CD4-positive, alpha-beta memory T cell (primary cell): ENCODE results near the gene ADGRL3. TPM values are rescaled to one million over a fixed set of nuclear protein-coding genes. Genes with fewer than 3 reads are reported as not detected.
"Not testable (repeated sequence)": the region's sequence is repeated elsewhere in the genome, so short reads cannot be mapped to it uniquely, and the experiment has no call there.

ENCODE experiments used
- CTCF ChIA-PET: fragments of 350-600 bp; sonication (Branson Sonifier 250); formaldehyde crosslinking; loops from one replicate; lab custom pipeline; 2021; ENCODE audit warnings: inconsistent platforms; ENCODE audit not compliant: partially characterized antibody; lab: Charles Lee
- POLR2A ChIA-PET: fragments of 350-600 bp; sonication (Branson Sonifier 250); formaldehyde crosslinking; loops from one replicate; lab custom pipeline; 2021; ENCODE audit not compliant: partially characterized antibody; lab: Charles Lee
- DNase-seq, 5 donors: peaks; one replicate each; pipeline versions ENCODE4 v3.0.0 to v3.0.0-alpha.2; 2020 to 2022; ENCODE audit warnings: mixed read lengths in 1 of 5
- H3K27ac ChIP-seq: one replicate; pipeline ENCODE4 v1.7.0; 2013; ENCODE audit warnings: low read depth, low read length
- H3K27me3 ChIP-seq: 2 replicates; pipeline ENCODE4 v1.7.0; 2013; ENCODE audit warnings: mild to moderate bottlenecking, low read length, moderate library complexity; ENCODE audit not compliant: insufficient read depth
- H3K36me3 ChIP-seq: 2 replicates; pipeline ENCODE4 v1.7.0; 2013; ENCODE audit warnings: mild to moderate bottlenecking, low read length, moderate library complexity; ENCODE audit not compliant: insufficient read depth
- H3K4me1 ChIP-seq: 2 replicates; pipeline ENCODE4 v1.7.0; 2013; ENCODE audit warnings: mild to moderate bottlenecking, low read length, moderate library complexity; ENCODE audit not compliant: insufficient read depth
- H3K4me3 ChIP-seq, 2 donors: one replicate each; pipeline ENCODE4 v1.7.0; 2013; ENCODE audit warnings: low read length in 2 of 2, mild to moderate bottlenecking in 1 of 2
- H3K9me3 ChIP-seq, 2 donors: one replicate each; pipeline ENCODE4 v1.7.0; 2013; ENCODE audit warnings: low read length in 2 of 2, control low read depth in 1 of 2; ENCODE audit not compliant: control insufficient read depth in 1 of 2
- H3K27ac Mint-ChIP-seq, 7 donors: one replicate each; pipeline ENCODE4 v1.8.0; 2020 to 2021; ENCODE audit warnings: mixed read lengths in 7 of 7, mild to moderate bottlenecking in 6 of 7, inconsistent platforms in 3 of 7, moderate library complexity in 3 of 7
- H3K27me3 Mint-ChIP-seq, 2 donors: one replicate each; pipeline ENCODE4 v1.8.0; 2020 to 2021; ENCODE audit warnings: mixed read lengths in 2 of 2
- H3K36me3 Mint-ChIP-seq, 2 donors: one replicate each; pipeline ENCODE4 v1.8.0; 2020 to 2021; ENCODE audit warnings: mixed read lengths in 2 of 2, inconsistent platforms in 1 of 2, mild to moderate bottlenecking in 1 of 2
- H3K4me1 Mint-ChIP-seq, 4 donors: one replicate each; pipeline ENCODE4 v1.8.0; 2020 to 2021; ENCODE audit warnings: mixed read lengths in 4 of 4, mild to moderate bottlenecking in 1 of 4
- H3K4me3 Mint-ChIP-seq, 8 donors: one replicate each; pipeline ENCODE4 v1.8.0; 2020 to 2021; ENCODE audit warnings: mixed read lengths in 8 of 8, mild to moderate bottlenecking in 7 of 8, moderate library complexity in 6 of 8, inconsistent platforms in 3 of 8
- H3K9me3 Mint-ChIP-seq, 8 donors: one replicate each; pipeline ENCODE4 v1.8.0; 2020 to 2021; ENCODE audit warnings: mixed read lengths in 8 of 8, mild to moderate bottlenecking in 5 of 8, inconsistent platforms in 3 of 8, moderate library complexity in 1 of 8
- intact Hi-C: fragments of 100-400 bp; cut with micrococcal nuclease; formaldehyde crosslinking; loops from one replicate; pipeline ENCODE4 v1.15.1; 2023
- polyA plus RNA-seq, 2 donors: library from polyadenylated mRNA; unstranded; fragments of 300-500 nt; fragmentation: Illumina TruSeq; gene quantifications; one replicate each; pipeline ENCODE4 v1.2.3, GENCODE V29; 2021
- total RNA-seq, 2 experiments: library from RNA; stranded (reverse); gene quantifications; one replicate each; pipeline ENCODE4 v1.2.3, GENCODE V29; 2021

ADGRL3 gene
- total and polyA plus RNA-seq, 4 experiments from 2014 or later: not detected

DNA sequence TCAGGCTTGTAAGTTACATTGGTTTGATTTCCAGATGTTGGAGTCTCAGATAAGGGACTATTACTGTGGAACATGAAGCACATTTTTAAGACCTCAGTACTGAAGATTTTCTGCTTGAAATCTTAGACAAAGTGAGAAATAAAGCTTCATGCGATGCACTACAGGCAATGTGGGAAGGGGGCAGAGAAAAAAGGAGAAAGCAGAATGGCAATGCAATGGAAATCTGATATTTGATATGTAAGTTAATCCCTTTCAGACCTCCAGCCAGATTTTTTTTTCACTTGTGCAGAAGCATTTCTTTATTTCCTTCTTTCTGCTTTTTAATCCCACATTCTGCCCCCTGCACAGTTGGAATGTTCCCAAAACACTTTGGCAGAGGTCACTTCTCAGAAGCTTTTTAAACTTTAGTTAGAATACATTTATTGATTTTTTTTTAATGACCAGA is 174.3 kb downstream of the ADGRL3 start:
- Mint-ChIP-seq H3K27ac (no peak overlapping the region), H3K9me3 (peaks cover 0 to 15% (median 7%) of the 10 kb centered on the region in 8 donors), H3K36me3 (no peaks in the 10 kb centered on the region), H3K27me3 (no peaks in the 10 kb centered on the region), H3K4me3 (no peak overlapping the region), H3K4me1 (no peaks in the 10 kb centered on the region)
- intact Hi-C loops: no loop called here
- H3K9me3 ChIP-seq: no peaks in the 10 kb centered on the region
- no peaks in the 10 kb centered on the region for H3K4me1 ChIP-seq
- POLR2A ChIA-PET: no interaction called here
- H3K27me3 ChIP-seq: no peaks in the 10 kb centered on the region
- DNase-seq: no peak
- H3K36me3 ChIP-seq: no peaks in the 10 kb centered on the region
- no peak overlapping the region for H3K27ac ChIP-seq
- H3K4me3 ChIP-seq: no peak overlapping the region
- CTCF ChIA-PET: no interaction called here

DNA sequence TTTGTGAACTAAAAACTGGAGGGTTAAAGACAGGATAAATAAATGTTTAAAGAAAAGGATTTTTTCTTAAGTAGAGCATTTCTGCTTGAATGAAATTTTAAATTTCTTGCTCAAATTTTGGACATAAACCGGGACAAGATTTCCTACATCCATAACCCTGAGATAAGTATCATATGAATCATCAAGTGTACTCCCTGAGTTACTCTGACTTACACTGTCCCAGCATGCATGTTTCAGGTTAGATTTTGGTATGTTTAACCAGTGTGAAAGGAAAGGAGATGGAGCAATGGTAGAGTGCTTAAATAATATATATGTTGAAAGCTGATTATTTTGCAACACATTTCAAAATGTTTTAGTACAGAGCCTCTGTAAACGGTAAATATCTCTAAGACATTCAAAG is 175.2 kb downstream of the ADGRL3 start:
- Mint-ChIP-seq H3K36me3 (no peaks in the 10 kb centered on the region), H3K9me3 (peaks cover 0 to 15% (median 7%) of the 10 kb centered on the region in 8 donors), H3K27ac (no peak overlapping the region), H3K4me1 (no peaks in the 10 kb centered on the region), H3K27me3 (no peaks in the 10 kb centered on the region), H3K4me3 (no peak overlapping the region)
- intact Hi-C loops: no loop called here
- Histone ChIP-seq H3K27me3 (no peaks in the 10 kb centered on the region), H3K4me1 (no peaks in the 10 kb centered on the region), H3K9me3 (no peaks in the 10 kb centered on the region), H3K27ac (no peak overlapping the region), H3K36me3 (no peaks in the 10 kb centered on the region), H3K4me3 (no peak overlapping the region)
- DNase-seq: no peak
- ChIA-PET POLR2A (no interaction called here), CTCF (no interaction called here)

DNA sequence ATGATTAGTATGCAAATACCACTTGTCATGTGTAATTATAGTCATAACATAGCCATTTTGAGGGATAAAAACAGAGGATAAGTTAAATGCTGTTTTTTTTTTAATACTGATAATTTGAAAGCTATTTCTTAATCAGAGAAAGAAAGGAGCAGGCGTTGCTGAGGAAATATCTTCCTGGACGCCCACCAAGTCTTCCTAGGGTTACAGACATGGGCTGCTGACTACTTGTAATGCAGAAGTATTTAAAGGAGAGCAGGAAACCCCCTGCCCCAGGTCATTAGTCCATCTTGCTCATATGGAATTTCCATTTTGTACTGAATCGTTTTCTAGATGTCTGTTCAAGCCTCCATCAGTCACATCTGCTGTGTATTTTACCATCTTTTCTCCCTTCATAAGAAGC is 176.2 kb downstream of the ADGRL3 start:
- intact Hi-C loops: no loop called here
- Histone ChIP-seq H3K36me3 (no peaks in the 10 kb centered on the region), H3K27ac (no peak overlapping the region), H3K9me3 (no peaks in the 10 kb centered on the region), H3K4me3 (no peak overlapping the region), H3K27me3 (no peaks in the 10 kb centered on the region), H3K4me1 (no peaks in the 10 kb centered on the region)
- H3K4me3 Mint-ChIP-seq: no peak overlapping the region
- H3K36me3 Mint-ChIP-seq: no peaks in the 10 kb centered on the region
- POLR2A ChIA-PET: no interaction called here
- H3K9me3 Mint-ChIP-seq: peaks cover 0 to 22% (median 10%) of the 10 kb centered on the region in 8 donors
- CTCF ChIA-PET: no interaction called here
- H3K4me1 Mint-ChIP-seq: no peaks in the 10 kb centered on the region
- no peaks in the 10 kb centered on the region for H3K27me3 Mint-ChIP-seq
- no peak overlapping the region for H3K27ac Mint-ChIP-seq
- DNase-seq: no peak

DNA sequence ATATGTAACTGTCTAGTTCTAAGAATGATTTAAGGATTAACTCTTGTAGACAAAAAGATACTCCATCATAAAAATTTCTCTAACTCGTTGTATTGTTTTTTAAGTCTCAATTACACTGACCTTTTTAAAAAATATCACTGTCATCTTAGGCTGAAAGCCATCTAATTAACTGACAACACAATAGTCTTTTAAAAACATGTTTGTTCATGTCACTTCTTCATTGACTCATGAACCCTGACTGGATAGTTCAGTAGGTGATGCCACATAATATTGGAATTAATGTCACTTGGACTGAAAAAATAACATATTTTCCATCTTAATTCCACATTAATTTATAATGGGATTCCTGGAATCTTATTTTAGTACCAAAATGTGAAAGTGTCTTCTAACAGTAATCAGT is 179.3 kb downstream of the ADGRL3 start:
- H3K9me3 Mint-ChIP-seq: peaks cover 0 to 20% (median 8%) of the 10 kb centered on the region in 8 donors
- no peak for DNase-seq

DNA sequence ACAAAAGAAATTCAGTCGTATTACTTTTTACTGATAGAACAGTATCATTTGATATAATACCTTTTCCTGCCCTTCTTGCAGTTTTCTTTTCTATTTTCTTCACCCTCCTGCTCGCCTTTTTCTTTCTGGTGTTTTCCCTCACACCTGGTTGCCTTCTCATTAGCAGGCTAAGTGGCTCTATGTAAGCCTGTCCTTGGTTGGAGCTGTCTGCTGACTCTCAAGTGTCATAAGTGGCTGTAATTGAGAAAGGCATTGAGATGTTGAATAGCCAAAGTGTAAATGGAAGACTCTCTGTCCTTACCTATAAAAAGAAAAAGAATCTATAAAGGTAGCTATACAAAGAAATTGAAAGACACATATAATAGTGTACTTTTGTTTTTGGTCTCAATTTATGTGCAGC is 180.7 kb downstream of the ADGRL3 start:
- H3K27ac ChIP-seq: no peak overlapping the region
- H3K27me3 ChIP-seq: no peaks in the 10 kb centered on the region
- DNase-seq: no peak
- ChIA-PET POLR2A (no interaction called here), CTCF (no interaction called here)
- H3K4me1 ChIP-seq: no peaks in the 10 kb centered on the region
- H3K9me3 Mint-ChIP-seq: peaks cover 0 to 23% (median 9%) of the 10 kb centered on the region in 8 donors
- no peak overlapping the region for H3K4me3 ChIP-seq
- intact Hi-C loops: no loop called here
- H3K9me3 ChIP-seq: no peaks in the 10 kb centered on the region
- no peak overlapping the region for H3K4me3 Mint-ChIP-seq
- H3K27ac Mint-ChIP-seq: no peak overlapping the region
- H3K36me3 ChIP-seq: no peaks in the 10 kb centered on the region
- no peaks in the 10 kb centered on the region for H3K4me1 Mint-ChIP-seq
- no peaks in the 10 kb centered on the region for H3K27me3 Mint-ChIP-seq
- no peaks in the 10 kb centered on the region for H3K36me3 Mint-ChIP-seq

More for the DNA sequence above, 179.3 kb downstream of the ADGRL3 start:
- H3K36me3 Mint-ChIP-seq: no peaks in the 10 kb centered on the region
- ChIA-PET POLR2A (no interaction called here), CTCF (no interaction called here)
- intact Hi-C loops: no loop called here
- Histone ChIP-seq H3K27ac (no peak overlapping the region), H3K27me3 (no peaks in the 10 kb centered on the region), H3K9me3 (no peaks in the 10 kb centered on the region), H3K36me3 (no peaks in the 10 kb centered on the region), H3K4me3 (no peak overlapping the region), H3K4me1 (no peaks in the 10 kb centered on the region)
- no peaks in the 10 kb centered on the region for H3K27me3 Mint-ChIP-seq
- H3K4me1 Mint-ChIP-seq: no peaks in the 10 kb centered on the region
- H3K27ac Mint-ChIP-seq: no peak overlapping the region
- no peak overlapping the region for H3K4me3 Mint-ChIP-seq

DNA sequence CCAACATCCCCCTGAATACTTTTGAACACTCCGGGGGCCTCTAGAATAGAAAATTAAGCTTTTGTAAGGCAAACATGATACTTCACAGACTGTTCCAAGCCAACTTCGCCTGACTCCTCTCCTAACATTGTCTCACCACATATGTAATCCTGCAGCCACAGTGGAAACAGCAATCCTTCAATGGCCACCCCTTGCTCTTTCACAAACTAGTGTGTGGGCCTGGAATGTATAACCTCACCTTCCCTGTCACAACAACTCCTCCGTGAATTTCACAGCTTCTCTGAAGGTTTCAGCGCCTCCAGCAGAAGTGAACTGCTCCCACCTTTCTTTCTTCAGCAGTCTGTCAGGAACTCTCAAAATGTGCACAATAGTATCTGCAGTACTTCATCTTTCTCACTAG is 185.1 kb downstream of the ADGRL3 start:
- Histone ChIP-seq H3K27me3 (no peaks in the 10 kb centered on the region), H3K4me3 (no peak overlapping the region), H3K36me3 (no peaks in the 10 kb centered on the region), H3K27ac (no peak overlapping the region), H3K9me3 (no peaks in the 10 kb centered on the region), H3K4me1 (no peaks in the 10 kb centered on the region)
- no peak overlapping the region for H3K27ac Mint-ChIP-seq
- no peaks in the 10 kb centered on the region for H3K4me1 Mint-ChIP-seq
- intact Hi-C loops: no loop called here
- ChIA-PET POLR2A (no interaction called here), CTCF (no interaction called here)
- no peaks in the 10 kb centered on the region for H3K27me3 Mint-ChIP-seq
- no peak overlapping the region for H3K4me3 Mint-ChIP-seq
- peaks cover 2 to 29% (median 16%) of the 10 kb centered on the region in 8 donors for H3K9me3 Mint-ChIP-seq
- DNase-seq: no peak
- H3K36me3 Mint-ChIP-seq: peaks cover 0 to 2% of the 10 kb centered on the region in 2 donors

DNA sequence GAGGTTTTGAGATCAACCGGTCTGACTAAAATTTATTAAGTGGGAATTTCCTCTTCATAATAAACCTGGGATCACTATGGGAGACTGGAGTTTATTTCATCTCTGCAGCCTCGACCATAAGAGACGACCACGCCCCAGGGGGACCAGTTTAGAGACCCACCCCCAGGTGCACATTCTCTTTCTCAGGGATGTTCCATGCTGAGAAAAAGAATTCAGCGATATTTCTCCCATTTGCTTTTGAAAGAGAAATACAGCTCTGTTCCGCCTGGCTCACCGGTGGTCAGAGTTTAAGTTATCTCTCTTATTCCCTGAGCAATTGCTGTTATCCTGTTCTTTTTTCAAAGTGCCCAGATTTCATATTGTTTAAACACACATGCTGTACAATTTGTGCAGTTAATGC is 187.2 kb downstream of the ADGRL3 start:
- CTCF ChIA-PET, H3K36me3 Mint-ChIP-seq: not testable (repeated sequence)

DNA sequence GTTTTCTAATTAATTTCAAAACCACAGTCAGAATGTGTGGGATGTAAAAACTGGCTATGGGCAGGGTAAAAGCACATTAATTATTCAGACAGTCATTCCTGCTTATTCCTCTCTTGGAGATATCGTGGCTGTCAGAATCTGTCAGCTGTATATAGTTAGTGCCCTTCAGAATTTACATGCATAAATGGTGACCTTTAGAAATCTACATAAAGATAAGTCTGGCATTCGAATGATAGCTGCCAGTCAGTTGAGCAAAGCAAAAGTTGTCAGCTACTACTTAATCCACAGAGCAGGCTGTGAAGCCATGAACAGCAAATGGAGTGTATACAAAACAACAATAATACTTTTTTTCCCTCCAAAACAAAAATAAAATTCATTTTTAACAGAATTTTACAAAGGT is 189.5 kb downstream of the ADGRL3 start:
- Histone ChIP-seq H3K4me1 (no peaks in the 10 kb centered on the region), H3K36me3 (no peaks in the 10 kb centered on the region), H3K4me3 (no peak overlapping the region), H3K27me3 (no peaks in the 10 kb centered on the region), H3K27ac (no peak overlapping the region), H3K9me3 (no peaks in the 10 kb centered on the region)
- intact Hi-C loops: no loop called here
- Mint-ChIP-seq H3K4me3 (no peak overlapping the region), H3K27me3 (no peaks in the 10 kb centered on the region), H3K36me3 (peaks cover 0 to 2% of the 10 kb centered on the region in 2 donors), H3K27ac (no peak overlapping the region), H3K9me3 (peaks cover 2 to 29% (median 16%) of the 10 kb centered on the region in 8 donors), H3K4me1 (no peaks in the 10 kb centered on the region)
- DNase-seq: no peak
- ChIA-PET CTCF (no interaction called here), POLR2A (no interaction called here)

More for the DNA sequence above, 187.2 kb downstream of the ADGRL3 start:
- DNase-seq, H3K9me3 ChIP-seq, H3K4me1 Mint-ChIP-seq, H3K4me3 ChIP-seq, POLR2A ChIA-PET, intact Hi-C loops, H3K4me3 Mint-ChIP-seq, H3K4me1 ChIP-seq, H3K27ac Mint-ChIP-seq, H3K27ac ChIP-seq, H3K27me3 Mint-ChIP-seq, H3K27me3 ChIP-seq, H3K36me3 ChIP-seq: not testable (repeated sequence)
- H3K9me3 Mint-ChIP-seq: peaks cover 2 to 27% (median 14%) of the 10 kb centered on the region in 8 donors
